HUDEP-2 (cell line): ENCODE measurements around the gene CLEC16A.
"Not testable (repeated sequence)": the region's sequence is repeated elsewhere in the genome, so short reads cannot be mapped to it uniquely, and the experiment has no call there.

Experiments used
- DNase-seq, 76 experiments: peaks; one replicate each; lab custom pipeline; 2025; ENCODE audit not compliant: unreplicated experiment in 76 of 76; lab: John Stamatoyannopoulos, UW

CLEC16A gene

DNA sequence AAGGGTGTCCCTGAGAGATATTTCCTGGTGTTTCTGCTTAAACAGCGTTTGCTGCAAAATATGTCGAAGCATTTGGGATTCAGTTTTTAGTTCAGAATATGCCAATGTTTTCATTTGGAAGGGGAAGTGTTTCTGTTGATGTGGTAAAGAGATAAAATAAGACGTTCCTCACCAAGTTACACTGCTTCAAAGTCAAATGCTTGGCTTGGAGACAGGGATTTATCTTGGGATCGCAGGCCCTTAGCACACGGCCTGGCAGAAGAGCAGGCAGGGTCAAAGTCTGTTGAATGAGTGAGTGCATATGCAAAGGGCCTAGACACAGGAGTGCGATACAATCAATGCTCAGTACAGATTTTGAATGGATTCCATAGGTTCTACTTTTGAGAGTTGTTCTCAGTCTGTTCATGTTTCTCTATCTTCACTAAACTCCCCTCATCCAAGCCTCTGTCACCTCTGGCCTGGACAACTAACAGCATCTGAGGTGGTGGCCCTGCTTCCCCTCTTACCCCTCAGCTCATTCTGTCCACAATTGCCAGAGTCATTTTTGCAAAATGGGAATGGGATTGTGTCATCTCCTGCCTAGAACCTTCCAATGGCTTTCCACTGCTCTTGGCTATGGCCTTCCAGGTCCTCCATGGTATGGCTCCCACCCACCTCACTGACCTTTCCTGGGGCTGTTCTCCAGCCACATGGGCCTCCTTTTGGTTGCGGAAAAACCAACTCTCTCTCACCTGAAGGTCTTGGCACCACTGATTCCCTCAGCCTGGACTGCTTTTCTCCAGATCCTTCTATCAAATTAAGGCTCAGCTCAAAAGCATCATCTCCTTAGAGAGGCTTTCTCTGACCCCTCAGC lies 5.3 kb upstream of the CLEC16A start:
- DNase-seq: peak in 41 of 76 experiments; percentile 6 to 71 (median 34)

DNA sequence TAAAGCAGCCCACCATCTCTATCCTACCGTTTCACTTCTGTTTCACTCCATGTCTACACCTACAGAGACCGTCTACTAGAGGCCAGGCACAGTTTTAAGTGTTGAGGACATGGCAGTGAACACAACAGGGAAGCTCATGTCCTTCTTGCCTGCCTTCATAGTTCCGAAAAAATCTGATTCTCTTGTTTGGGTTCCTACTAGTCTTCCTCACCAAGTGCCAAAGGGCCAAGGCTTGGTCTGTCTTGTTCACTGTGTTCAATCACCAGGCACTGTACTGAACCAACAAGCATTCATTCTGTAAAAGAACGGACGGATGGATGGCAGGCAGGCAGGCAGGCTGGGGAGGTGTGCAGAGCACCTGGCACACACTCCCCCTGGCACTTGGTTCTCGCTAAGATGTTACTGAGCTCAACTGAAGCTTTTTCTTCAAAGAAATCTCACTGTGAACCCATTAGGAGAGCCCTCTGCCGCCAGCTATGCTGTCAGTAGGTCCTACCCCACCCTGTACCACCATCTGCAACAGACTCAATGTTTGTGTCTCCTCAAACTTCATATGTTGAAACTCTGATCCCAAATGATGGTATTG lies 4.6 kb upstream of the CLEC16A start:
- peak in 1 of 76 experiments; percentile 1 for DNase-seq

DNA sequence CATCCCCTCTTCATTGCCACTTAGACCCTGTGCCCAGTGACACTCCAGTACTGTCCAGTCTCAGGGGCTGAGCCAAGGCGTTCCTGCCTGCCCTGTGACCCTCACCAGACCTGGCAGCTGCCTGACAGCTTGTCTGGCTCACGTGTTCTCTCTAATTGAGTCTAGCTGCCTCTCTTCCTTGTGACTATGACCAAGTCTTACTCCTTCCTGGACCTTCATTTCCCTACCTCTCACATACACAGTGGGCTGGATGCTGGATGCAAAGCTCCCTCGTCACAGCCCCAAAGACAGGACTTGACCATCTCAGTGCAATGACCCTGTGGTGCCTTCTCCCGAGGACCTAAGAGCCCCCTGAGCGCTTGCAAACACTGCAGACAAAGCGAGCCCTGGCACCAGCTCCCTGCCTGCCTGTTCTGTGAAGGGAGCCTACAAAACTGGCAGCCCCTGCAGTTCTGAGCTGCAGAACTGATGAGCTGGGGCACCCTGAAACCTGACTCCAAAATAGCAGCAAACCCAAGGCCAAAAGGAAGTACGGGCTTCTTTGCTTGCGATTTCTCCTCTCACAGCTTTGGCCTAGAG lies 3.8 kb upstream of the CLEC16A start:
- peak in 2 of 76 experiments; percentile 2 to 8 for DNase-seq

DNA sequence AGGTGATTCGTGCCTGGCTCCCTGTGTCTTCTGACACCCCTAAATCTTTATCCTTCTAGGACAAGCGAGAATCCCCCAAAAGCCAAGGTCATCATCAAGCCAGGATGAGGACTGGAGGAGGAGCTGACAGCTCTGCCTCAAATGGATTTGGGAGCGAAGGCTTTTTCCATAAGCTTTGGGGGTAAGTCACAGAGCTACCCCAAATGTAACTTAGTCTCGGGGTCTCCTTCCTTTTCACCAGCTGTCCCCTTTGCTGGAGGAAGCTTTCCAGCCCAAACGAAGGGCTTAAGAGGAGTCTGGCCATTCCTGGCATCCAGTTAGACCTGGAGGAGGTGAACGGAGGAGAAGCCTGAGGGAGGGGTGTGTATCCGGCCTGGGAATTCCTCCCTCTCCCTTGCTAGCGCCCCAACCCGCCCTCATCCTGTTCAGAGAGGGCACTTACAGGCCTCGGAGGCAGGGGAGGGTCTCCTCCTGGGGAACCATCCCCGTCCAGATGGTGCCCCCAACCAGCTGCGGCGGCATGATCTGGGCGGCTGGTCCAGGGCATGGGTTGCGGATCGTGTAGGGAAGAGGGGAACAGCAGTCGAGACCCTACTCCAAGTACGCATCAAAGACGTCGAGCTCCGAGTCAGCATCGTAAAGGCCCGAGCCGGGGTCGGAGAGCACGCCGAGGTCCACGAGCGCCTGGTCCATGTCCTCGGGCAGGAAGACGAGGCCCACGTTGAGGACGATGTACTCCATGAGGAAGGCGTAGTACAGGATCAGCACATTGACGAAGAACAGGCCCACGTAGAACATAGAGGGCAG lies 3.0 kb upstream of the CLEC16A start:
- peak in 1 of 76 experiments; percentile 21 for DNase-seq

DNA sequence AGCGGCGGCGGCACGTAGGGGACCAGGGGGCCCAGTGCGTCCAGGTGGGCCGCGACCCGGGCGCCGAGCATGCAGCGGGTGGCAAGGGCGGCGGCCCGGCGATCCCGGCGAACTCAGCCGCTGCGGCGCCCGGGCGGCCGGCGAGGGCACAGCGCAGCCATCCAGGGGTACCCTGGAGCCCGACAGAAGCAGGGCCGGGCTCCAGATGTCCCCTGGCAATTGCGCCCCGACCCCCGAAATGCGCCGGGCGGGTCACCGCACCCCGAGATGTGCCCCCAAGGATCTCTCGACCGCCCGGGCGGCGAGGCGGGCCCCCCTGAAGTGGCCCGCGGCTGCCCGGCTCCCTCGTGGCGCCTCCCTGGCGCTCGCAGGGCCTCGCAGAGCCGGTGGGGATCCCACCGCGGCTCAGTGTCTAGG lies 2.4 kb upstream of the CLEC16A start:
- DNase-seq: not testable (repeated sequence)

DNA sequence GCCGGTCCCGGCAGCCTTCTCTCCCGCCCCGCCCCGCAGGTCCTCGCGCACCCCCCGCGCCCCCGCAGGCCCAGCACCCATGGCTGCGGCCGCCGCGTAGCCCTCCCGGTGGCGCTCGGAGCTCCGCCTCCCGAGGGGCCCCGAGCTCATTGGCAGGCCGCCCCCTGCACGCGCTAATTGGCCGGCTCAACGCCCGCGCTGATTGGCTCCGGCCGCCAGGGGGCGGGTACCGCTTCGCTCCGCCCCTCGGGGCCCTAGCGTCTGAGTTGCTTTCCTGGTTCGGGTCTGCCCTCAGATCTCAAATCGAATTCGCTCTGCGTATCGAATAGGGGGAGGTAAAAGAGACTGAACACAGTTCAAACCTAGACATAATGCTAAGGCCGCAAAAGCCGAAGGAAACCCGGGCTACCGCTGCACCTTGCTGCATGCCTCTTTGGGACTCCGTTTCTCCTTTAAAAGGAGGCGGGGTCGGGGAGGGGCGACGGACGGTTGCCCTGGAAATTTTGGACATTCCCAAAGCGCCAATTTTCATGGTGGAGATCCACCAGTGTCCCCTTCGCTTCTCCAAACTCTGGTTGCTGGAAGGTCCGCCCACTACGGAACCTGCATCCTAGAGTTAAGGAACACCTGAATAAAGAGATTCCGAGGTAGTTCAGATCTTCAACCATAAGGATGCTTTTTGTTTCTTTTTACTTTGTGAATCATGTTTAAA lies 1.9 kb upstream of the CLEC16A start, which contains the start of gene DEXI:
Gene DEXI, minus strand, starts transcription at position 117 of the 712 bp plus-strand sequence. CDS start 463 bp downstream, outside the sequence.
- peak in 74 of 76 experiments; percentile 30 to 96 (median 87) for DNase-seq

DNA sequence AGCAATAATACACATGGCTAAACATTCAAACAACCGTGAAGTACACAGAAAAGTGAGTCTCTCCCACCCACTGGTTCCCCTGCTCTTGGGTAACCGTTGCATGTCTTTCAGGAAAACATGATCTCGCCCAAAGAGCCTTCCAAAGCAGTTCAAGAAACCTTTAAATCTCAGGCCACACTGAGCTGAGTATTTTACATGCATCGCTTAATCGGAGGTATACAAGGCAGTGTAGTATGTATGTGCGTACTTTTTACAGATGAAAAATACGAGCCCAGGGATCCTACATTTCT lies 1.4 kb upstream of the CLEC16A start:
- DNase-seq: no peak

DNA sequence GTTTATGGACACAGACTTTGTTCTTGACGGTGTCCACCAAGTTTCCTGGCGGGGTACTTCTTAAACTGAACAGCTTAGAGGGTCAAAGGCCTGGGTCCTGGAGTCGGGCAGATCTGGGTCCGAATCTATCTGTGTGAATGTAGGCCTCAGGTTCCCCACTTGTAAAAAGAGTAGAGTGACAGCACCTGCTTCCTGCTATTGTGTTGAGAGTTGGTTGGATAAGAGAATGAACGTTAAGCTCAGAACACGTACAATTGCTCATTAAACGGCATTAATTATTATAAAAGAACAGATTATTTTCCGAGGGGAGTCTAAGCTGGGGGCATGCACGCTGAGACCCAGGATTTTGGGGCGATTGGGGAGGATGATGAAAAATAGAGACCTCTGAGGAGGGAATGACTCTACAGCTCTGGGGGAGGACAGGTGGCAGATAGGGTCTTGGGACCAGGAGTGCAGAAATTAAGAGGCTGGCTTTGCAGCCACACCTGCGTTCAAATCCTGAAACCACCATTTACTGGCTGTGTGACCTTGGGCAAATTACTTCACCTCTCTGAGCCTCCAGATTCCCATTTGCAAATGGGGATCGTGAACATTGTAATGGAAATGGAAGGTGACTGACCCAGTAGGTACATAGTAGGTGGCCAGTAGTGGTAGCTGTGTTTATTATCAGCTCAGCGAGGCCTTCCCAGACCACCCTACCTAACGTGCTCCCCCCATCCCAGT lies 862 bp downstream of the CLEC16A start:
- no peak for DNase-seq

DNA sequence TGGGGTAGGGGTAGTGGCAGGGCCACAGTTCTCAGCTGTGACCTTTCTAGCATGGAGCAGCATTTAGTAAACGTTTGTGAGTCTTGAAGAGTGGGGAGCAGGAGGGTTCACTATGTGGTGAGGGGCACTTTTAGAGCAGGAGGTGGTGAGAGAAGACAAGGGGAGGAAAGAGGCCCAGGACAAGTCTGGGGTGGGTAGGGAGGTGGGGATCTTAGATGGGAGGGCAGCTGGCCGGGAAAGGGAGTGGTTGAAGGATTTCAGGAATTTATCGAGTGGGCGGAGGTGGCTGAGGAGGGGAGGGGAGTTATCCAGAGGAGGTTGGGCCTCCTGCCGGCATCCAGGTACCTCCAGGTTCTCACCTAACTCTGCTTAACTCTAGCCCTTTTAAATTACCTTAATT lies 1.9 kb downstream of the CLEC16A start:
- DNase-seq: no peak

DNA sequence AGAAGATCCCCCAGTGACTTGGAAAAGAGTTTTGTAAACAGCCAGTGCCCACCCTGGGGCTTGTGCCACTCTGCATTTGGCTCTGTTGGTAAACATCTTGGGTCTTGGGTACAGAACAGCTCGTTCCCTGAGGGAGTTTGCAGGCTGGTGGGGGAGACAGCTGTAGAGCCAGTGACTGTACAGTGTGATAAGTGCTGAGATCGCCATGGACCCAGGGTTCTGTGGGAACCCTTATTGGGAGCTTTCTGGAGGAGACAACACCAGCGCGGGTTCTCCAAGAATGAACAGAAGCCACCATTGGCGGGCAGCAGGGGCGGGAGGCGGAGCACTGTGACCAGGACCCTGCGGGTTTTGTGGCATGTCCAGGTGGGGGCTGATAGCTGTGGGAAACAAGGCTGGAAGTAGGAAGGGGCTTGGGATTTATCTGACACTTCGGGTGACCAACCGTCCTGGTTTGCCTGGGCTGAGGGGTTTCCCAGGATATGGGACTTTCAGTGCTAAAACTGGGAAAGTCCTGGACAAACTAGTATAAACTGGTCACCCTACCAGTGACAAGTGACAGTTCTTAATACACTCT lies 2.9 kb downstream of the CLEC16A start:
- no peak for DNase-seq

DNA sequence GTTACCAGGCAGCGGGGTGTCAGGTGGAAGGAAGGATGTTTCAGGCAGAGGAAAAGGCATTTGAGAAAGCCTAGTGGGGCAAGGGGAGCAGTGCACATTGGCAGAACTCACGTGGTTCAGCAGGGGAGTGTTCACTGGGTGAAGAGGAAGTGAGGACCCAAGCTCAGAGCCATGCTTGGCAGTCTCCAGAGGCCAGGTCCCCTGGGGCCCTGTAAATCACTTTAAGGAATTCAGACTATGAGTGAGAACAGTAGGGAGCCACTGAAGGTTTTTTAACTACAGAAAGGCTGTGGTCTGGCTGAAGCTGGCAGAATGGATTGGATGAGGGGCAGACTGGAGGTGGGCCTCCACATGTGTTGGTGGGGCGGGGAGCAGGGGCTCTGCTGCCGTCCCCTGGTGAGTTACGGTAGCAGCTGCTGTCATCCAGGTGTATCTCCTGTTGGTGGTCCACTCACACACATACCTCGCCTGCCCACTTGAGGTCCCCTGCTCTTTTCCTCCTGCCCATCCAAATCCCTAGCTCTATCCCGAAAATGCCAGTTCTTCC lies 5.1 kb downstream of the CLEC16A start:
- peak in 19 of 76 experiments; percentile 4 to 42 (median 19) for DNase-seq

DNA sequence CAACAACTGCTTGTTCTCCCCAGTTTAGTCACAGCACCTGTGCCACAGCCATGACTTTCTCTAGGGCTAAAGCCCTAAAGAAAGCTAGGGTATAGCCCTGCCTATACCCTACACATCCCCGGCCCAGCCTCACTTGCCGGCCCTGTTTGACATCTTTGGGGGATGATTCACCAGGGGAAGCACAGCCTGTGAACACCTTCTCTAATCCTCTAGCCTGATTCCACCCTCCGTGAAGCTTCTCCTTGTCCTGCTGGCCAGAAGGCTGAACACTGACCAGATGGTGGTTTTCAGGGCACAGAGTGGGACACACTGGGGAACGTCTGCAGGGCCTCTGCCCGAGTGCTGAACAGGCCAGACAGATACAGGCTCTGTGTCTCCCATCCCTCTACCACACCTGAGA lies 6.0 kb downstream of the CLEC16A start:
- DNase-seq: no peak

DNA sequence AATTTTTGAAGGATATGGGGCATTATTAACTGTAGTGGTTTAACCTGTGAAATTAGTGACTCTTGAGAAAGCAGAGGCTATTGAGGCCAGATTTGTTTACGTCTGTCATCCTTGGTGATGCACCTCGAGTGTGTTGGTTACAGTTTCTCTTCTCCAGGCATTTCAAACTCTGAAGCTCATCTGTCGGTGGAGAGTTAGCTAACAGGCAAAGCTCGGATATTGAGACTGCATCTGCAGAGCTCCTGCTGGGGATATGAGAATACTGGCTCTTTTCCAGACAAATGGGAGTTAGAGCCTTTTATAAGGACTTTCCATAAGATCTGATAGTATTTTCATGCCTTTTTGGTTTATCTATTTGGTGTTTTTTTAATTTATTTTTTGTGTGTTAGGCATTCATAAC lies 6.7 kb downstream of the CLEC16A start:
- no peak for DNase-seq

DNA sequence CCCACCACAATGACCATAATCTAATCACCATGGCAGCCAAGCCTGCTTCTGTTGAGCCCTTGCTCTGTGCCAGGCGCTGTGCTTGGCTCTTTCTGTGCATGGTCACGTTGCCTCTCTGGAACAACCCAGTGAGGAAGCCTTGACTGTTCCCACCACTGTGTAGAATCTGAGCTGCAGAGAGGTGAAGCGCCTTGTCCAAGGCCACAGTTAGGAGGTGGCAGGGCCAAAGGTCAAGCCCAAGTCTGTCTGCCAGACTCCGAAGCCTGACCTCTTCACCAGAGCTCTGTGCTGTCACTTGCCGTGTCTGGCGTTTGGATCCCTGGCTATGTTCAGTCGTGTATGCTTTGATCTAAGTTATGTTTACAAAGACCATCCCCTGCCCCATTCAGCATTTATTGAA lies 10.5 kb downstream of the CLEC16A start:
- DNase-seq: no peak

DNA sequence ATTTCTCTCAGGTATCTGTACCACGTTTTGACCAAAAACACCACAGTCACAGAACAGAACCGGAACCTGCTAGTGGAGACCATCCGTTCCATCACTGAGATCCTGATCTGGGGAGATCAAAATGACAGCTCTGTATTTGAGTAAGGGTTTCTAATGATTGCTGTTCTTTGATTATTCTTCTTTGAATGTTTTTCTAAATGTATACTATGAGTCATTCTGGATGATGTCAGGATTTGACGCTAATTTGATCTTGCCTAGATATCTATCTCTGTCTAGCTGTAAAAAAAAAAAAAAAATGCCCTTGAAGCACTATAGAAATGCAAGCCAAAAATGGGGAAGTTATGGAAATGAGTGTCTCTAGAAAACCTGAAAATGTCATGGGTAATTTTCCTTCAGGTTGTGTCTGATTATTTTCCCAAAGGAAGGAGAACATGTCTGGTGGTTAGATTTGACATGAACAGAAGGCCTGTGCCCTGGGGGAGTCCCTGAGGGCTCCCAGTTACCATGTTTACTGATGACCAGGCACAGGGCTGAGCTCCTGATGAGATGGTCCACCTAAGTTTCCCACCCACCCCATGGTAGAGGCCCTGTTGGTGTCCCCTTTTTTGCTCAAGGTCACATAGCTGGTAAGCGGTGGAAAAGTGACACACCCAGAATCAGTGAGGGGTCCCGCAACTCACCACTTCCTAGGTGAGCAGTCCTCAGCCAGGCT lies 13.6 kb downstream of the CLEC16A start:
- DNase-seq: peak in 3 of 76 experiments; percentile 5 to 21 (median 15)

DNA sequence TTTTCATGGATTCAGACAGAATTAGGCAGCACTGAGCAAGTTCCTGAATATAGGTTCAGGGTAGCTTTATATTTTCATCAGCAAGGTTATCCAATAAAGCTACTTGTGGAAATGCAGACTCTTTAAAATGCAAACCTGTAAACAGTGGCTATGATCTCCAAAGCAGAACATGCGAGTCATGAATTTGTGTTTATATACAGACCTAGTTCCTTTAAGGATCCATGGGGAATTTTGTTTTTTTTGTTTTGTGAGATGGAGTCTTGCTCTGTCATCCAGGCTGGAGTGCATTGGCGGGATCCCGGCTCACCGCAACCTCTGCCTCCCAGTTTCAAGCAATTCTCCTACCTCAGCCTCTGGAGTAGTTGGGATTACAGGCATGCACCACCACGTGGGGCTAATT lies 14.8 kb downstream of the CLEC16A start:
- no peak for DNase-seq

DNA sequence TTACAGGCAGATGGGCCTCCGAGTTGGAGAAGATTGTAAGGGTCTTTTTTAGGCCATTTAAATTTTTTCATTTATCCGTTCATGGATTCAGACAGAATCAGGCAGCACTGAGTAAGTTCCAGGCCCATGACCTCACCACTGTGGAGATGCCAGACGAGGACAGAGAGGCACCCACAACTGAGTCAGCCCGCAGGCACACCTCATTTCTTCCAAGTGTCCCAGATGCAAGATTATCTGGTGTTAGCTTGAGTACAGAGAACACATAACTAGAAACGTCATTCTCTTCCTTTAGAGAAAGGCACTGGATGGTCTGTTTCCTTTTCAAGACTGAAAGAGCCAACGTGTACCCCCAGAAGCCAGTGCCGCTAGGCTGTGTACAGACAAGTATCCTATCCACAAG lies 16.9 kb downstream of the CLEC16A start:
- peak in 10 of 76 experiments; percentile 6 to 36 (median 16) for DNase-seq
